Activated CD4-positive, alpha-beta T cell treated with anti-CD3 and anti-CD28 coated beads, Interleukin-2, amount 50 U/mL, for 1 hour (primary cell): ENCODE data around the gene PGA4.
"Not testable (repeated sequence)": the region's sequence is repeated elsewhere in the genome, so short reads cannot be mapped to it uniquely, and the experiment has no call there.

ENCODE experiments used
- DNase-seq: peaks from one replicate; pipeline ENCODE4 v3.0.0-alpha.2; 2020

The PGA4 gene

DNA sequence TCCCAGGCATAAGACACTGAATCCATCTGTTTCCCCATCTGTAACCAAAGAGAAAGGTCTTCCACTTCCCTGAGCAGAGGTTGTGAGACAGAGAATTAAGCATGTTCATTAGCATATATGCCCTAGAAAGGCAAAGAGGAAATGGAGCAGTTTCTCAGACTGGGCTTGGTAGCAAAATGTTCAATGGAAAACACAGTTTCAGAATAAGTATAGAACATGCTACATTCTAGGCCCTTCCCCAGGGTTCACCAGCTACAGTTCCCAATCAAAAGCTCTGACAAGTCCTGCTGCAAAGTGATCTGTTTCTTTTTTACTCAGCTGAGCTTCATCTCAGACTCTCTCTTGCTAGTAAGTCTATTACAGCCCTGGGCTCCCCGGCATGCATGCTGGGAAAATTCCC, 30.2 kb downstream of the PGA4 start:
- DNase-seq = not testable (repeated sequence)

DNA sequence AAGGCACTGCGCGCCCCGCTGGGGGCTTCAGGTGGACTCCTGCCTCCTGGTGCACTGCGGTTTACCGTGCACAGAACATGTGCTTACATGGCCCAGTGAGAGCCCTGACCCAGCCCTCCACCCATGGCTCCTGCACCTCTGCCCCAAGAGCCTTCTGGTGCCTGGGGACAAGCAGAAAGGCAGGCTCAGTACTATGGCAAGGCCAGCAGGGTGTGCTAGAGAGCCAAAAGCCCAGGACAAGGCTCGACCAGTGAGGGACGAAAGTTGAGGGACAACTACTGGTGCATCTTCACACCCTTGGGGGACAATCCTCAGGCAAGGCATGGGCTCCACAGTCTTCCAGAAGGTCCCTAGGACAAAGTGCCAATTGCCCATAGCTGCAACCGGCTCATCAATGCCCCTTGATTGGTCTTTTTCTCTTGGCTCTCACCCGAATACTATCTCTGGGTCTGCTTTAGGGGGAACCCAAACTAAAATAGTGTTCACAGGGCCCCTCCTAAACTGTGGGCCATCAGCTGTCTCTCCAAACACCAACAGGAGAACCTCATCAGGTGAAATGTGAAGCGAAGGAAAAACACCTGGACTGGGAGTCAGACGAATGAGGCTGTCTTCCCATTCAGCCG, 32.4 kb downstream of the PGA4 start:
- peak; percentile 56 for DNase-seq

DNA sequence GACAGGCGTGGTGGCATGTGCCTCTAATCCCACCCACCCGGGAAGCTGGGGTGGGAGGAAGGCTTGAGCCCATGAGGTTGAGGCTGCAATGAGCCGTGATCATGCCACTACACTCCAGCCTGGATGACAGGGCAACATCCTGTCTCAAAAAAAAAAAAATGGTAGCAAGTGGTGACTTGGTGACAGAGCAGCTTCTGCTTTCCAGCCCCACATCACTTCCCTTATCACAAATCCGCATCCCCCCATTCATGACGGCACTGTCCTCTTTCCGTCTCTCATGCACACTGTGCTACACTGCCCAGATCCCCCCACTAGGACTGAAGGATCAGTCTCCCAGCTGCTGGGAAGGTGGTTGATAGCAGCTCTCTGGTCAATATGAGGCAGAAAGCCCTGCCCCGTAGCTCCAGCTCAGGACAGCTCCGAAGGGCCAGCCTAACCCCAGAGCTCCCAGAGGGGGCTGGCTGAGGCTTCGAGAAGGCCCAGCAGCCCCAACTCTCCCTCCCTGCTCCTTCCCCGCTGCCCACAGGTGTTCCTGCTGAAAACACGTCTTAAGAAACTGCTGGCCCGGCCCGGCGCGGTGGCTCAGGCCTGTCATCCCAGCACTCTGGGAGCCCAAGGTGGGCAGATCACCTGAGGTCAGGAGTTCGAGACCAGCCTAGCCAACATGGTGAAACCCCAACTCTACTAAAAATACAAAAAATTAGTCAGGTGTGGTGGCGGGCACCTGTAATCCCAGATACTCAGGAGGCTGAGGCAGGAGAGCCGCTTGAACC, 34.7 kb downstream of the PGA4 start:
- DNase-seq = no peak

DNA sequence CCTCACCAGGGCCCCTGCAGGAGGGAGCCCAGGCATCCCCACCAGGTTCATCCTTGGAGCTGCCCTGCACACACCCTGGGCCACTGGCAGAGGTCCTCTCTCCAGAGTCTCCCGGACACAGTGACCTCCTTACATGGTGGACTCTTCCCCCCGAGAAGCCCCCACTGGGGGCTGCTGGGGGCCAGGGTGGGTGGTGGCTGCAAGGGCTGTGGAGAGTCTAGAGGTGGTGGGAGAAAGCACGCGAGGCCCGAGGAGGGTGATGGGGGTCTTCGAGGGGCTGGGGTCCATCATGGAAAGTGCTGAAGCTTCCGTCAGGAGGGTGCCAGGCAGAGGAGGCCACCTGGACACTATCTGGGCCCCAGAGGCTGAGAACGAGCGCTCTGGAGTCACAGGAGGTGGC, 36.4 kb downstream of the PGA4 start:
- no peak for DNase-seq

DNA sequence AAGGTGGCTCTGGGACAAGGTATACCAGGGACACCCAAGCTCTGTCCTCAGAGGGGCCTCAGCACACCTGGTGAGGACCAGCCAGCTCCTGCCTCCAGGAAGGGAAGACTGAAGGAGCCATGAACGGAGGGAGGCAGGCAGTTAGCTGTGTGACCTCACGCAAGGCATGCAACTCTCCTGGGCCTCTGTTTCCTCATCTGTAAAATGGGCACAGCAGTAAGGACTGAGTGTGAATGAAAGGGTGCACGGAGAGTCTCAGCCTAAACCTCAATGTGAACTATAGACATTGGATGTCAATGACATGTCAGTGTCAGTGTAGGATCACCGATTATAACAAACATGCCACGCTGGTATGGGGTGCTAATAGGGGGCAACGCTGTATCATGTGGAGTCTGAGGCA, 37.2 kb downstream of the PGA4 start:
- DNase-seq = no peak

DNA sequence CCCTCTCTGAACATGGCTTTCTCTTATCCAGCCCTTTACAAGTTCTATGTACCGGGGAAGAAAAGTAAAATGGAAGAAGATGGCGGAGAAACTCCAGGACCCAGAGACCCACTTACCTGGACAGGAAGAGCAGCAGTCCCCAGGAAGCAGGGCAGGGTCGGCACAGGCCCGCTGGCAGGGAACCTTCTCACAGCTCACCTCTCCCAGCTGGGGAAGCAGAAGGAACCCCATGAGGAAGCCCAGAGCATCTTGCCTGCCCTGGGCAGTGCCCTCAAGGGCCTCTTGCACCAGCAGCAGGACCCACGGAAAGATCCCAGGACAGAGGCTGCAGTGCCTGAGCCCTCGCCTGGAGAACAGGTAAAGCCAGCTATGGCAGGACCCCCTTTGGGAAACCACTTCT, 42.2 kb downstream of the PGA4 start:
- no peak for DNase-seq

DNA sequence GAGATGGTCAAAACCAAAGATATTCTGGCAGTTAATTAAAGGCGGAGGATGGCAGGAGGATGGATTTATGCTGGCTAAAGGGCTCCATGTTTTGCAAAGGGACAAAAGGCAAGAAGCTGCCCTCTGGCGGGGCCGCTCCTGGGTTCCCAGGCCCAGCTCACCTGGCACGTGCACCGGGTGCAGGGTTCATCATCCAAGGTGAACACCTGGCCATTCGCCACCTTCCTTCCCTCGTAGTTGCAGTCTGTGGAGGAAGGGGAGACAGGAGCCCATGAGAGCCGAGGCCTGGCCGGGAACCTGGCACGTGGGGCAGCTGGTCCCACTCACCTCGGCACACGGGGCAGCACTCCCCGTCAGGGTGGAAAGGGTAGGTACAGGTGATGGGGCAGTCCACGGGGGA, 42.6 kb downstream of the PGA4 start:
- DNase-seq = no peak

DNA sequence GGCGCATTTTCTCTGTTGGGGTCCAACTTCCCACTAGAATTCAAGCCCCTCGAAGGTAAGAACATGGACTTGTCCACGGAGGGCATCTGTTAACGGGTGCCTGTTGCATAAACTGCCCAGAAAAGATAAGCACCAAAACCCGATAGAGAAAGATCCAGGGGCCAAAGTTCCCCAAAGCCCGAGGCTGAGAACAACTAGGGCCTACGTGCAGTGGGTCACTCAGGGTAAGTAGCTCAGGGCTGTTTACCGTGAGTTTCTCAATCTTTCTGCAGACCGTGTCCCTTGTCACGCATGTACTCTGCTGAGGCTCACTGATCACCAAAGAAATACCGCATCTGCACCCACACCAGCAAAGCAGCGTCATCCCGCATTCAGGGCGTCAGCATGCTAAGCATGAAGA, 43.2 kb downstream of the PGA4 start:
- DNase-seq = no peak

DNA sequence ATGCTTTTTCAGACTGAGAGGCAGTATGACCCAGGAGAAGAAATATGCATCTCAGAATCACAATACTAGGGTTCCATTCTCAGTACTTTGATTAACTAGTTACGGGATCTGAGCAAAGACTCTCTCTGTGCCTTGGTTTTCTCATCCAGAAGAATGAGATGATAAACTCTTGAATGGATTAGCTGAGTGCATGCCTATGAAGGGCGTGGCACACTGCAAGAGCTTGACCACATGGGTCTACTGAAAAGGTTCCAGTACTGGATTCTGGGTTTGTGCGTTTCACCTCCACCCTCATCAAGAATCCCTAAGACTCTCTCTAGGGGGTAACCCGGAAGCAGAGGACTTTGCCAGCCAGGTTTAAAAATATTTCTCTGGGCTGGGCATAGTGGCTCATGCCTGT, 44.5 kb downstream of the PGA4 start:
- no peak for DNase-seq

DNA sequence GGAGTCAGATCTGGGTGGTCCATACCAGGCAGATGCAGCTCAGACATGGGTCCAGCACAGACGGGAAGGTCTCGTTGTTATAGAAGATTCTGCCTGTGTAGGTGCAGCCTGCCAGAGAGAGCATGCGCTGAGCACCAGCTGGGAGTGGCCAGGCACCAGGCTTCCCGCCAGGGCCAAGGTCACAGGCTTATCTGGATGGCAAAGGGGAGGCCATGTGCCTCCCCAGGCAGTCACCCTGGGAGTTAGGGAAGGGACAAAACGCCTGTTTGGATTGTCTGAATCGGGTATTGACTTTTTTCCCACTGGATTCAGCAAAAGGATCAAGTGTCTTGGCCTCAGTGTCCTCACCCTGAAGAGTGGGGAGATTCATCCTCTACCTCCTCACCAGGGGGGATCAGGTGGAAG, 45.3 kb downstream of the PGA4 start:
- no peak for DNase-seq

DNA sequence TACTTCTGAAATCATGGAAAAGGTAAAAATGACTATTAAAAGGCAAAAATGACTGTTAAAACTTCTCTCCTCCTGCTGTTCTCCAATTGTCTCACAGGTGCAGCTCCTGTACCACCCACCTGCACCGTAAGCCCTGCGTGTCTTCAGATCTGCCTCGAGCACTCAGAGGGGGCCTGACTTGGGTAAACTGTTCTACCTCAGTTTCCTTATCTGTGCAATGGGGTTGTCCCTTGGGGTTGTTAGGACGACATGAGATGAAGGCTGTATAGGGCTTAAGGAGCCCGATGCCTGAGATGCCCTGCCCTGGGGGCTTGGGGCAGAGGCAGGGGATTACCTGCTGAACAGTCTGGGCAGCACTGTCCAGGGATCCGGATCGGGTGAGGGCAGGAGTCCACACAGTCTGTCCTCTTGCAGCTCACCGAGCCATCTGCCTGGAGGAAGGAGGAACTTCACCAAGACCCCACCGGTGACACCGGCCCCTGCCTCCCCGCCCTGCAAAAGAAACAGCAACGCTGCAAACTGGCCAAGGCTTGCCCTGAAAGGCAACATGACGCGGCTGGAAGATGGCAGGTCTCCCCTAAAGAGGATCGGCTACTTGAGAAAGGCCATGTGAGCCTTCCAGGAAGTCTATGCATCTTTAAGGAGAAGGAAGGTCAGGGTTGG, 46.6 kb downstream of the PGA4 start:
- DNase-seq = no peak

DNA sequence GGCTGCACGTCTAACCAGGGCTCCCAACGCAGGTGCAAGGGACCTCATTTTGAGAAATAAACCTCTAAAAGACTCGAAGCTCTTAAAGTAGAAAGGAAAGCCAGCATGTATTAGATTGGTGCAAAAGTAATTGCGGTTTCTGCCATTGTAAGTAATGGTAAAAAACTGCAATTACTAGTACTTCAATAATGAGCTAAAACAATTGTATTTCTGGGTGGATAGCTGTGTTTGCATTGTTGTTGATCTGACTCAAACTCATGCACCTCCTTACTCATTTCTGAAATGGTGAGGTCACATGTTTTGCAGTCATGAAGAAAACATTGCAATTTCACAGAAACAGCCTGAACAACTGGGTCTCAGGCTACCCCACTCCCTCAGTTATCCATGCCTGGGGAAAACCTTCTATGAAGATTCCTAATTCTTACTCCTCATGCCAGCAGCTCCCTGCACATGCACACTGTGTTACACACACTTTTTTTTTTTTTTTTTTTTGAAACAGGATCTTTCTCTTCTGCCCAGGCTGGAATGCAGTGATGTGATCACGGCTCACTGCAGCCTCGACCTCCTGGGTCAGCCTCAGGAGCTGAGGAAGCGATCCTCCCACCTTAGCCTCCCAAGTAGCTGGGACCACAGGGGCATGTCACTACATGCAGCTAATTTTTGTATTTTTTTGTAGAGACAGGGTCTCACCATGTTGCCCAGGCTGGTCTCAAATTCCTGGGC, 48.4 kb downstream of the PGA4 start:
- DNase-seq = no peak

DNA sequence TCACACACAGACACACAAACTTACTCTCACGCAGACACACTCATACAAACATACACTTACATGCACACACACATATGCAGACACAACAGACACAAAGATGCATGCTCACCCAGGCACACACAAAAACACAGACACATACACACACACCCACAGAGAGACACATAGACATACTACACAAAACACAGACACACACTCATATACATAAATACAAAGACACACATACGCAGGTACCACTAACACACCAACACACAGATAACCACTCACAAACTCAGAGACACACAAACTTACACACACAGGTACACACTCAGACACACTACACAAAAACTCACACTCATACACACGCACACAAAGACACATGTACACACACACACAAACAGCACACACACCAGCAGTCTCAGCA, 50.6 kb downstream of the PGA4 start:
- DNase-seq = no peak

DNA sequence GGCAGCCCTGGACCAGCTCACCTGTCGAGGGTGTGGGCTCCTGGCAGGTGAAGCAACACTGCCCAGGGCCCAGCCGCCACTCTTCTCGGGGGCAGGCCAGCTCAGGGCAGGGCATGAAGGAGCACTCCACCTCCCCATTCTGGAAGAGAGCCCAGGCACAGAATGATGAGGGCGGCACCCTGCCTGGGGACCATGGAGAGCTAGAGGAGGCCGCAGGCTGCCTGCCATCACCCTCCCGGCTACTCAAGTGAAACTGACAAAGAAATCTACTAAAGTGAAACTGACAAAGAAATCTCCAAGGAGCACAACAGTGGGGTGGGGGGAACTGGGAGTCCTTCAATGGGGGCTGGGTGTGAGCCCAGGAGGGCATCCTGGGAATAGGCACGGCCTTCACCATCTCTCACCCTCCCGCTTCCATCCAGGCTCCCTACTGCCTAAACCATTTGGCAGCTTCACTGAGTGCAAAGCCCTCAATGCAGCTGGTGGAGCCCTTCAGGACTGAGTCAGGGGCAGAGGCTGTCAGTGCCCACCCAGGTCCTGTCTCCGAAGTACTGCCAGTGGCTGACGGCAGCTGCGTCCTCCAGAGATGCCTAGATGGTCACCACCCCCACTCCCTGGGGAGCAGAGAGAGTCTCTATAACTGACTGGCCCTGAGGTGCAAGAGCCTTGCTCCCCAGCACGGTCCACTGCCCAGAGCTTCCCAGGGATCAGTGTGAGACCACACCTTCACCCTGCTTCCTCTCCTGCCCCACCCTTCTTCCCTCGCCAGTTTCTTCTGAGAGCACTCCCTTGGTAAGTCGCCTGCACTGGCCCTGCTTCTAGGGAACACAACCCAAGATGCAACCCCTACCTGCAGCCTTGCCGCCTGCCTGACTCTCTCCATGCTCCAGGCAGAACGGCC, 51.3 kb downstream of the PGA4 start:
- DNase-seq = no peak

DNA sequence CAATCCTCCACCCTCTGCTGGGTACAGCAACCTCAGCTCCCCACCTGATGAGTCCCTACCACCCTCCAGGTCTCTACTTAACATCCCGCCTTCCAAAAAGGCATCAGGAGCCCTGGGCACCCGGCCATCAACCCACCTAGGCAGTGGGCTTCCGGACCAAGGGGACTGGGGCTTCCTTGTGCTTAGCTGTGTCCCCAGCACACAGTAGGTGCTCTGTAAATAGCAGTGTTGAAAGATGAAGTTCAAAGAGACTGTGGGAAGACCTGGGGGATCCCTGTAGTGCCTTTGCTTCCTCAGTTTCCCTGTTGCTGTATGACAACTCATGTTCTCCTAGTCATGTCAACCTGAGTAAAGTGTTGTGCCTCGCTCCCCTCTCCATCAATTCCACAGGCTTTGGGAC, 51.9 kb downstream of the PGA4 start:
- no peak for DNase-seq

DNA sequence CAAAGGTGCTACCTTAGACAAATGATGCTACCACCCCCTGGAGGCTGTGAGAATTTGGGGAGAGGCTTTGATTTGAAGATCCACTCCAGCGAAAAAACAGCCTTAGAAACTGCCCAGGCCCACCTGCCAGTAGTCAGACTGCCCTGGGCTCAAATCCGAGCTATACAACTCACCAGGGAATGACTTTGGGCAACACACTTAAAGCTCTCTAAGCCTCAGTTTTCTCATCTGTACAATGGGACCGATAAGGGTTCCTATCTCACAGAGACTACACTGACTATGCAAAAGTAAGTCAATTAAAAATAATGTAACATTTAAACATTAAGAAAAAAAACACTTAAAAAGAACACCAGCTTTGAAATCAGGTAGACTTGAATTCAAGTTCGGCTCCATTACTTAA, 53.0 kb downstream of the PGA4 start:
- no peak for DNase-seq

DNA sequence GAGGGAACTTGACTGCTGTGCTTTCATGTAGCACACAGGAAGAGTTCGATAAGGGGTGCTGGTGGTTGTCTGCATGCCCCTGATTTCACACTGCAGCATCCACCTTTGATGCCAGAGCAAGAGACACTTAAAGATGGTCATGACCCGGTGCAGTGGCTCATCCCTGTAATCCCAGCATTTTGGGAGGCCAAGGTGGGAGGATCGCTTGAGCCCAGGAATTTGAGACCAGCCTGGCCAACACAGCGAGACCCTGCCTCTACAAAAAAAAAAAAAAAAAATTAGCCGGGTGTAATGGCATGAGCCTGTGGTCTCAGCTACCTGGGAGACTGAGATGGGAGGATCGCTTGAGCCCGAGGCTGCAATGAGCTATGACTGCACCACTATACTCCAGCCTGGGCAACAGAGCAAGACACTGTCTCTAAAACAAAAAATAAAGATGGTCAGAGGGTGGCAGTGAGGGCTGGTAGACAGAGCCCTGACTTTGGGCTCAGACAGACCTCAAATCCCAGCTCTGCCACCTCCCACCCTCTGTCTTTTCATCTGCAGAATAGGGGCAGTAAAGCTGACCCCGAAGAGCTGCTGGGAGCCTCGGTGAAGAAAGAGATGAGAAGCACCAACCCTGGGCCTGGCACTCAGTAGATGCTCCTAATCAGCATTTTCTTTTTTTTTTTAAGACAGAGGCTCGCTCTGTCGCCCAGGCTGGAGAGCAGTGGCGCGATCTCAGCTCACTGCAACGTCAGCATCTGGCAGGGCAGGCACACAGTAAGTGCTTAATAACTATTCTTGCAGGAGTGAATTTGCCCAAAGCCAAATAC, 55.2 kb downstream of the PGA4 start:
- DNase-seq = no peak

DNA sequence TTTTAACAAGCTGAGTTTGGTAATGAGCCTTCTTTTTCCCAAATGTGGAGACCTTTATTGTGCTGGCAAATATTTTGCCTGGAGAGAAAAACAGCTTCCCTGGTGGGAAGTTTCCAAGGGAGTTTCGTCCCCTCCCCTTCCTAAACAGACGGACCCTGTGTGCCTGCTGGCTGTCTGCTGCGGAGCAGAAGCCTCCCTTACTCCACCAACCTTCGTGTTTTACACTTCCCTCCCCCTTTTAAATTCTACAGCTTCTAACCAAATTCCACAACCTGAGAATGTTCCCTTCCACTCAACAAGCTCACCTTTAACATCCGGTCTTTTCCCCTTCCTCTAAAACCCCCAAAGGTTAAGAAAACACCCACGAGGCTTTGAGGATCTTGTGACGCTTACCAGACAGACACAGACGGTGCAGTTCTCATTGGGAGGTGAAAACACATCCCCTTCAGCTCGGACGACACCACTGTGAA, 55.9 kb downstream of the PGA4 start:
- no peak for DNase-seq

DNA sequence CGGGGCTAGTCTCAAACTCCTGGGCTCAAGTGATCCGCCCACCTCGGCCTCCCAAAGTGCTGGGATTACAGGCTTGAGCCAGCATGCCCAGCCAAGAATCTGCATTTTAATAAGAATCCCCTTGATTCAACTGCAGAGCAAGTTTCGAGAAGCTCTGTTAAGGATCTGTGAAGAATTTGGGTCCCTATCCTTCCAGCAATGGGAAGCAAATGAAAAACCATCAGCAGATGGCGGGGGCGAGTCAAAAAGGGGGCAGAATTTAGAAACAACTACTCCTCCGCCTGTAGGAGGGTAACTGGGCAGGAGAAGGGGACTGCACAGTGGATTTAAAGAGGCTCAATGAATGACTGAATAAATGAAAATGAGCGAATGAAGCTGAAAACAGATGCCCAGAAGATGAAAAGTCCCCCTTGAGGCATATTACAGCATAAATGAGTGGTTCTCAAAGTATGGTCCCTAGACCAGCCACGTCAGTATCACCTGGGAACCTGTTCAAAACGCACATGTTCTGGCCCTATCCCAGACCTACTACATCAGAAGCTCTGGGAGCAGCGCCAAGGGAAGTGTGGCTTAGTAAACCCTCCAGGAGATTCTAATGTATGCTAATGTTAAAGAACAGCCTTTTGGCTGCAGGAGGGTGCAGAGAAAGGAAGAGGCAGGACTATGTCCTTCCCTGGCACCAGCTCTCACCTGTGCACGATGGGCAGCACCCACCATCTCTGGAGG, 58.0 kb downstream of the PGA4 start:
- no peak for DNase-seq

DNA sequence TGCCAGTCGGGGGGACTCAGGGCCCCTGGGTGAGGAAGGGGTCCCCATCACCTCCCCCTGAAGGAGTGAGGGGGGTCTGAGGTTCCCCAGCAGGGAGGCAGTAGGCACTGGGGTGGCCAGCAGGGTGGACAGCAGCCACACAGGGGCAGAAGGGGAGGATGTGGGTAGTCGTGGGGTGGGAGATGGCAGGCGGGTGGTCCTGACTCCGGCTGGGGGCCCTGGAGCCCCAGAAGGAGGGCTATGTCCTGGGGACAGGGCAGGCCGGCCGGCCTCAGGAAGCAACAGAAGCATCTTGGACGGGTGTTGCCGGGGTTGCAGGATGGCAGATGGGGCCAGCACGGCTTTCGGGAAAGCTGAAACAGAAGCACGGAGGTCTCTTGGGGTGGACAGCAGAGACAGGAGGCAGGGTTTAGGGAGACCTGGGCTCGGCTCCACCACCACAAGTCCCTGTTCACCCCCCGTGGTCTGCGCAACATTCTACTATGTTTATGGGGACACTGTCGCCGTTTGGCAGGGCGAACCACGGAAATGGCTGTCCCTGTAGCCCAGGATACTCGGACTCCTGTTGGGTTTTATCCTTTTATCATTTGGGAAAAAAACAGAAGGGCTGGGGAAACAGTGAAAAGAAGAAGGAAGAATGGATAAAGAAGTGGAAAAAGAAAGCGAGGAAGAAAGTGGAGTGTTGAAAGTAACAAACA, 58.9 kb downstream of the PGA4 start:
- no peak for DNase-seq
